ENCODE measurements around the gene RAPGEF4. TPM values are rescaled to one million over a fixed set of nuclear protein-coding genes. Genes with fewer than 3 reads are reported as not detected.

RAPGEF4 gene
- total RNA-seq, 4 donors from 2014 or later, result 3.7 to 8.9 (median 5.2) TPM

DNA sequence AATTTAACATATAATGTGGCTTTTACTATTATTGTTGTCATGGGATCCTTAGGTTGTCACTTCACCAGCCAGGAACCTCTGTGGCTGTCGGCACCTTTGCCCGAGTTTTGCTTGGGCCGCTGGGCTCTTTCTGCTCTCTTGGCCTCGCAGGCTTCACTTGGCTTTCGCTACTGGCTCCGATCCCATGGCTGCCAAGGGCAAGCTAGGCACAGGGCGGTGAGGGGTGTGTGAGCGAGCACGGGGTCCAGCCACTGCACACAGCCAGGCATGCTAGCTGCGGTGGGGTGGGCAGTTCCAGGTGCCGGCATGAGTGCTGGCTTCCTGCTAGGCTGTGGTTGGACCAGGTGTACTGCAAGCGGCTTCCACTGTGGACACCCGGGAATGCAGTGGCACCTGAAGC lies 23.4 kb upstream of the RAPGEF4 start:
- WGBS, result 88% methylated on average over 9 of the region's 13 CpGs
- H3K27me3 ChIP-seq, result no peaks in the 10 kb centered on the region
- H3K27ac ChIP-seq (replicated peaks in 1 of 4), result no peak overlapping the region
- H3K9me3 ChIP-seq, result no peaks in the 10 kb centered on the region
- intact Hi-C loops (cut with DNase I), result loop anchor here (10.0 kb wide), 1 partner anchor 117 kb away; no protein-coding TSS in a partner anchor
- H3K36me3 ChIP-seq, result no peaks in the 10 kb centered on the region
- DNase-seq (ENCODE audit: extremely low spot score), result no peak
- peaks cover 0 to 4% (median 4%) of the 10 kb centered on the region in 4 donors for H3K4me1 ChIP-seq
- TF ChIP-seq EP300 (IDR thresholded peaks at IDR 0.05) (no peak), POLR2A (IDR thresholded peaks at IDR 0.05; ENCODE audit: low read depth) (no peak)
- H3K4me3 ChIP-seq, result no peak overlapping the region

DNA sequence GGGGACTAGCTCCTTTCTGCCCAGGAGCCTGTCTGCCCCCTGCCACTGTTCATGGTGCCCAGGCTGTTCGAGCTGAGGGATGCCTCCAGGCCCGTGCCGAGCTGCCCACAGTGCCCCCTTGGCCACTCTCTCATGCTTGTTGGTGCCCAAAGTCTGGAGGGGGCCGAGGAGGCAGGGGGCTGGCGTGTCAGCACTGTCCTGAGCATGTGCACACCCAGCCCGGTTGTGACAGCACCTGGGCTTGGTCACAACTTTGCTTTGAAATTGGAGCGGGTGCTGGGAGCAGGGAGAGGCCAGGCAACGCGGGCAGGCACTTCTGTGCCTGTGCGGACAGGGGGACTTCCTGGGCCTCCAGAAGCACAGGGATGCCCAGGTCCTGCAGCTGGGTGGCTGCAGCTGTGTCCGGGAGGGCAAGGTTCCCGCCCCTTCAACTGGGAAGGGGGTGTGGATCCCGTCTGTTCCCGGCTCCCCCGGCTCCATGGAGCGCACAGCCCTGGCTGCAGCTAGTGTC lies 22.2 kb upstream of the RAPGEF4 start:
- no peaks in the 10 kb centered on the region for H3K9me3 ChIP-seq
- no peak for DNase-seq (ENCODE audit: extremely low spot score)
- H3K36me3 ChIP-seq, result no peaks in the 10 kb centered on the region
- no peak overlapping the region for H3K4me3 ChIP-seq
- intact Hi-C loops (cut with DNase I), result loop anchor here (10.0 kb wide), 1 partner anchor 119 kb away; no protein-coding TSS in a partner anchor
- no peaks in the 10 kb centered on the region for H3K27me3 ChIP-seq
- TF ChIP-seq, protein P1, sequence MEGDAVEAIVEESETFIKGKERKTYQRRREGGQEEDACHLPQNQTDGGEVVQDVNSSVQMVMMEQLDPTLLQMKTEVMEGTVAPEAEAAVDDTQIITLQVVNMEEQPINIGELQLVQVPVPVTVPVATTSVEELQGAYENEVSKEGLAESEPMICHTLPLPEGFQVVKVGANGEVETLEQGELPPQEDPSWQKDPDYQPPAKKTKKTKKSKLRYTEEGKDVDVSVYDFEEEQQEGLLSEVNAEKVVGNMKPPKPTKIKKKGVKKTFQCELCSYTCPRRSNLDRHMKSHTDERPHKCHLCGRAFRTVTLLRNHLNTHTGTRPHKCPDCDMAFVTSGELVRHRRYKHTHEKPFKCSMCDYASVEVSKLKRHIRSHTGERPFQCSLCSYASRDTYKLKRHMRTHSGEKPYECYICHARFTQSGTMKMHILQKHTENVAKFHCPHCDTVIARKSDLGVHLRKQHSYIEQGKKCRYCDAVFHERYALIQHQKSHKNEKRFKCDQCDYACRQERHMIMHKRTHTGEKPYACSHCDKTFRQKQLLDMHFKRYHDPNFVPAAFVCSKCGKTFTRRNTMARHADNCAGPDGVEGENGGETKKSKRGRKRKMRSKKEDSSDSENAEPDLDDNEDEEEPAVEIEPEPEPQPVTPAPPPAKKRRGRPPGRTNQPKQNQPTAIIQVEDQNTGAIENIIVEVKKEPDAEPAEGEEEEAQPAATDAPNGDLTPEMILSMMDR (IDR thresholded peaks at IDR 0.05), result no peak
- 90% methylated on average over 16 of the region's 16 CpGs for WGBS
- no peak overlapping the region for H3K27ac ChIP-seq (replicated peaks in 1 of 4)
- H3K4me1 ChIP-seq, result peaks cover 0 to 4% (median 4%) of the 10 kb centered on the region in 4 donors

DNA sequence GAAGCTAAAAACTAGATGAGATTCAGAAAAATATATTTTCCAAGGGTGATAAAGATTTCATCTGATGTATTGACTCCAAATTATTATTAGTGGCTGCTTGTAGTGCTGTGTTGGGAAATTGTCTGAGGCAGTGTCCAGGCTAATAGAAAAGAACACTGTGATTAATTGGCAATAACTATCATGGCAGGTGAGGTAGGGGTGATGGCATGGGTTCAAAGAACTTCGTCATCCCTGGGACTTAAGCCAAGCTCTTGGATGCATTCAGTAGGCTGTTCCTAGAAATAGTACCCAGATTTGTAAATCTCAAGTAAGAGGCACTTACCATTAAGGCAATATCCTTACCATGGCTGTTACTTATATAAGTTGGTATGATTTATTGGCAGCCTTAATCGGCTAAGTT lies 13.2 kb upstream of the RAPGEF4 start:
- no peak for DNase-seq (ENCODE audit: extremely low spot score)
- H3K36me3 ChIP-seq, result no peaks in the 10 kb centered on the region
- no peaks in the 10 kb centered on the region for H3K9me3 ChIP-seq
- H3K27ac ChIP-seq (replicated peaks in 1 of 4), result no peak overlapping the region
- H3K27me3 ChIP-seq, result peaks cover 0 to 7% (median 0%) of the 10 kb centered on the region in 4 donors
- no peaks in the 10 kb centered on the region for H3K4me1 ChIP-seq
- intact Hi-C loops (cut with DNase I), result no loop called here
- TF ChIP-seq, protein P1 (IDR thresholded peaks at IDR 0.05), result no peak
- TF ChIP-seq POLR2A (IDR thresholded peaks at IDR 0.05; ENCODE audit: low read depth), result no peak
- no peak for TF ChIP-seq EP300 (IDR thresholded peaks at IDR 0.05)
- TF ChIP-seq POLR2AphosphoS5 (IDR thresholded peaks at IDR 0.05), result no peak
- H3K4me3 ChIP-seq, result no peak overlapping the region
- WGBS, result 52% methylated on average over 2 of the region's 2 CpGs

- no peak overlapping the region for H3K4me3 ChIP-seq
- TF ChIP-seq POLR2AphosphoS5 (IDR thresholded peaks at IDR 0.05), result no peak
- no peak for TF ChIP-seq EP300 (IDR thresholded peaks at IDR 0.05)
- TF ChIP-seq POLR2A (IDR thresholded peaks at IDR 0.05; ENCODE audit: low read depth), result no peak
- TF ChIP-seq, protein P1 (IDR thresholded peaks at IDR 0.05), result no peak
- H3K36me3 ChIP-seq, result no peaks in the 10 kb centered on the region
- DNase-seq (ENCODE audit: extremely low spot score), result no peak
- H3K27ac ChIP-seq (replicated peaks in 1 of 4), result no peak overlapping the region
- intact Hi-C loops (cut with DNase I), result no loop called here
- H3K9me3 ChIP-seq, result no peaks in the 10 kb centered on the region
- H3K4me1 ChIP-seq, result no peaks in the 10 kb centered on the region
- peaks cover 0 to 7% (median 0%) of the 10 kb centered on the region in 4 donors for H3K27me3 ChIP-seq
Observed at GRCh38 chr2:172723286-172723685, 12.4 kb upstream of the RAPGEF4 start.

DNA sequence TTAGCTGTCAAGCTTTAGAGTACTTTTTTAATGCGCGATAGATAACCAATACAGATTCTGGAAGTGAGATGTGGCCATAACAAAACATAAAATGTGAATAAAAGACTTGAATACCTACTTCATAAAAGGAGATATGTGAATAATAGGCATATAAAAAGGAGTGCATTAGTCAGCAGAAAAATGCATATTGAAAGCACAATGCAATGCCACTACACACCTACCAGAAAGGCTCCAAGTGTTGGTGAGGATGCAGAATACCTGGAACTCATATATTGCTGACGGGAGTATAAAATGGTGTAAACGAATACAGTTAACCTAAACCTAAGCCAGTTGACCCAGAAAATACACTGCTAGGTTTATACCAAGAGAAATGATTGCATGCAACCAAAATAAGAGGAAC lies 10.9 kb upstream of the RAPGEF4 start:
- no peak overlapping the region for H3K27ac ChIP-seq (replicated peaks in 1 of 4)
- no peak for DNase-seq (ENCODE audit: extremely low spot score)
- no peak overlapping the region for H3K4me3 ChIP-seq
- H3K9me3 ChIP-seq, result no peaks in the 10 kb centered on the region
- H3K4me1 ChIP-seq, result no peaks in the 10 kb centered on the region
- H3K36me3 ChIP-seq, result no peaks in the 10 kb centered on the region
- H3K27me3 ChIP-seq, result peaks cover 0 to 7% (median 0%) of the 10 kb centered on the region in 4 donors
- TF ChIP-seq POLR2AphosphoS5 (IDR thresholded peaks at IDR 0.05), result no peak
- TF ChIP-seq, protein P1 (IDR thresholded peaks at IDR 0.05), result no peak
- no peak for TF ChIP-seq EP300 (IDR thresholded peaks at IDR 0.05)
- TF ChIP-seq POLR2A (IDR thresholded peaks at IDR 0.05; ENCODE audit: low read depth), result no peak
- 85% methylated on average over 4 of the region's 4 CpGs for WGBS
- intact Hi-C loops (cut with DNase I), result no loop called here

Data from esophagus muscularis mucosa (tissue), 4 donors.